Endothelial cell of umbilical vein (primary cell): ENCODE measurements around the gene HDAC5. TPM values are rescaled to one million over a fixed set of nuclear protein-coding genes. Genes with fewer than 3 reads are reported as not detected.

Experiments
- BruUV-seq: library from RNA; stranded (reverse); fragments of 400-500 nt; replicated peaks from 2 replicates; lab custom pipeline; 2021; lab: Mats Ljungman, UMichigan
- CTCF ChIA-PET: fragments of 300-600, 350-600 bp; sonication (Branson Sonifier 250); formaldehyde crosslinking; loops from one replicate; lab custom pipeline; 2021; ENCODE audit warnings: antibody characterized with exemption, inconsistent platforms; lab: Charles Lee
- POLR2A ChIA-PET: fragments of 300-600, 350-600 bp; sonication (Branson Sonifier 250); formaldehyde crosslinking; loops from one replicate; lab custom pipeline; 2021; ENCODE audit warnings: antibody characterized with exemption, inconsistent platforms; lab: Charles Lee
- DNase-seq: peaks from one replicate; pipeline ENCODE4 v3.0.0-alpha.2; 2011; ENCODE audit warnings: low read depth, low spot score
- FAIRE-seq: peaks from 2 replicates; lab custom pipeline; 2011; peaks lifted over from hg19 to GRCh38; lab: Jason Lieb, UNC
- H2AFZ ChIP-seq: 2 replicates; pipeline ENCODE4 v1.6.0; 2012; ENCODE audit warnings: low read depth, low read length, control low read depth, inconsistent platforms
- H3K27ac ChIP-seq: 2 replicates; pipeline ENCODE4 v1.5.1; 2011; ENCODE audit warnings: low read depth, mild to moderate bottlenecking, control low read depth, low read length, moderate library complexity; ENCODE audit not compliant: insufficient read depth
- H3K27me3 ChIP-seq, 2 experiments: 2 replicates each; pipeline versions ENCODE4 v1.6.0 to v1.6.1; 2011; ENCODE audit warnings: low read length in 2 of 2, mixed read lengths in 1 of 2; ENCODE audit not compliant: control insufficient read depth in 2 of 2, insufficient read depth in 2 of 2
- H3K36me3 ChIP-seq, 2 experiments: 2 replicates in 1 of 2; 3 replicates in 1 of 2; pipeline ENCODE4 v1.5.1; 2011; ENCODE audit warnings: low read length in 2 of 2, mild to moderate bottlenecking in 1 of 2, moderate library complexity in 1 of 2; ENCODE audit not compliant: control insufficient read depth in 2 of 2, insufficient read depth in 2 of 2; ENCODE audit errors: extremely low read depth in 1 of 2
- H3K4me1 ChIP-seq: 3 replicates; pipeline ENCODE4 v1.5.1; 2011; ENCODE audit warnings: mild to moderate bottlenecking, low read length; ENCODE audit not compliant: control insufficient read depth, insufficient read depth; ENCODE audit errors: extremely low read depth
- H3K4me2 ChIP-seq: 2 replicates; pipeline ENCODE4 v1.6.1; 2011; ENCODE audit warnings: low read length, control low read depth, mixed read lengths; ENCODE audit not compliant: insufficient read depth
- H3K4me3 ChIP-seq, 3 experiments: fragments of 200-600 bp in 1 of 3; sonication (generic), shearing (Covaris generic) in 1 of 3; replicated peaks in 1 of 3; 2 replicates each; pipeline ENCODE4 v1.5.1; 2011 to 2016; ENCODE audit warnings: control low read depth in 3 of 3, low read length in 3 of 3, mild to moderate bottlenecking in 2 of 3, inconsistent platforms in 1 of 3, low read depth in 1 of 3, moderate library complexity in 1 of 3; ENCODE audit not compliant: insufficient read depth in 1 of 3
- H3K79me2 ChIP-seq: 2 replicates; pipeline ENCODE4 v1.6.0; 2012; ENCODE audit warnings: low read length, inconsistent platforms; ENCODE audit not compliant: control insufficient read depth, insufficient read depth
- H3K9ac ChIP-seq: replicated peaks from 2 replicates; pipeline ENCODE3; 2011; ENCODE audit warnings: low read length, control low read depth; ENCODE audit not compliant: insufficient read depth; ENCODE audit errors: extremely low read depth
- H3K9me1 ChIP-seq: replicated peaks from 3 replicates; pipeline ENCODE4 v1.6.0; 2011; ENCODE audit warnings: mild to moderate bottlenecking, low read length; ENCODE audit not compliant: control insufficient read depth, insufficient read depth; ENCODE audit errors: extremely low read depth
- H3K9me3 ChIP-seq: replicated peaks from 2 replicates; pipeline ENCODE4 v1.5.1; 2012; ENCODE audit warnings: low read length, inconsistent platforms; ENCODE audit not compliant: control insufficient read depth, insufficient read depth
- H4K20me1 ChIP-seq: replicated peaks from 2 replicates; pipeline ENCODE3; 2011; ENCODE audit warnings: mild to moderate bottlenecking, low read length; ENCODE audit not compliant: control insufficient read depth, insufficient read depth; ENCODE audit errors: extremely low read depth
- CTCF ChIP-seq, 2 donors: IDR thresholded peaks; 1 replicate in 1 of 2; 2 replicates in 1 of 2; pipeline ENCODE4 v1.5.1; 2011; ENCODE audit warnings: low read length in 2 of 2, mild to moderate bottlenecking in 2 of 2, moderate library complexity in 2 of 2, control low read depth in 1 of 2, inconsistent platforms in 1 of 2, low read depth in 1 of 2; ENCODE audit not compliant: insufficient read depth in 1 of 2; ENCODE audit errors: extremely low read depth in 1 of 2
- EZH2 ChIP-seq: IDR thresholded peaks from 2 replicates; pipeline ENCODE4 v1.6.1; 2012; ENCODE audit warnings: borderline replicate concordance, low read depth, mild to moderate bottlenecking, moderate library complexity, low read length, inconsistent platforms; ENCODE audit not compliant: severe bottlenecking
- FOS ChIP-seq: IDR thresholded peaks from 2 replicates; pipeline ENCODE4 v1.6.1; 2011; ENCODE audit warnings: mild to moderate bottlenecking, low read length, moderate library complexity, borderline replicate concordance; ENCODE audit not compliant: insufficient read depth
- GATA2 ChIP-seq: IDR thresholded peaks from 2 replicates; pipeline ENCODE4 v1.7.0; 2011; ENCODE audit warnings: low read depth, mild to moderate bottlenecking, moderate library complexity, mixed read lengths, low read length; ENCODE audit not compliant: insufficient read length, insufficient read depth
- MAX ChIP-seq: IDR thresholded peaks from 2 replicates; pipeline ENCODE4 v1.6.1; 2011; ENCODE audit not compliant: insufficient read depth, insufficient read length
- MYC ChIP-seq: IDR thresholded peaks from one replicate; pipeline ENCODE4 v1.6.1; 2011; ENCODE audit warnings: mild to moderate bottlenecking, low read depth, low read length
- POLR2A ChIP-seq: IDR thresholded peaks from 2 replicates; pipeline ENCODE4 v1.6.1; 2012; ENCODE audit warnings: low read depth, mild to moderate bottlenecking, control low read depth, low read length
- POLR2AphosphoS5 ChIP-seq: IDR thresholded peaks from 2 replicates; pipeline ENCODE4 v1.6.1; 2012; ENCODE audit warnings: low read depth, mild to moderate bottlenecking, control low read depth, low read length, moderate library complexity; ENCODE audit not compliant: insufficient read depth
- dilution Hi-C: fragments of 300-500 bp; cut with MboI; formaldehyde crosslinking; loops from one replicate; pipeline ENCODE4 v1.15.0; 2019; ENCODE audit warnings: low sequenced_read_pairs; ENCODE audit not compliant: extremely low pct_ligation_motif_present
- intact Hi-C: fragments of 100-400 bp; cut with micrococcal nuclease; formaldehyde crosslinking; loops from one replicate; pipeline ENCODE4 v1.10.0; 2022
- polyA plus RNA-seq, 4 experiments: library from polyadenylated mRNA; depleted of rRNA in 3 of 4; stranded (reverse) in 3 of 4; unstranded in 1 of 4; fragments of >200 nt; gene quantifications; 2 replicates each; pipeline versions ENCODE4 v1.2.1 to v1.2.3, GENCODE V29; 2011 to 2012; ENCODE audit warnings: missing spikeins in 1 of 4
- total RNA-seq: library from RNA; stranded (reverse); gene quantifications from 2 replicates; pipeline ENCODE4 v1.2.3, GENCODE V29; 2021

Gene HDAC5
- total and polyA plus RNA-seq, 2 donors (not counting 3 experiments of a cell fraction or from before 2014, with no cell fraction given): 35.4 to 40.4 TPM

GRCh38 chr17:44069974-44070454 lies 53.4 kb downstream of the HDAC5 start:
- H3K79me2 ChIP-seq: peaks cover 23% of the 10 kb centered on the region
- H3K27me3 ChIP-seq: no peaks in the 10 kb centered on the region
- dilution Hi-C loops (no loop called here), intact Hi-C loops (loop anchor here (1.0 to 5.0 kb wide), 8 partner anchors 25 to 117 kb away; partner anchors contain the start of genes HDAC5, TMEM101 and TMUB2)
- DNase-seq (no peak), FAIRE-seq (no peak)
- H3K4me1 ChIP-seq: peaks cover 25% of the 10 kb centered on the region
- CTCF ChIA-PET: interaction anchor here (0.8 to 2.4 kb wide), 5 partner anchors 14 to 98 kb away, joined by 3 to 12 read pairs (median 4); partner anchors contain the start of gene HDAC5
- TSS peak; percentile 48 for BruUV-seq
- no peaks in the 10 kb centered on the region for H3K9me1 ChIP-seq
- peak overlapping the region in 2 of 3 experiments; percentile 9 to 45 for H3K4me3 ChIP-seq
- H3K36me3 ChIP-seq: peaks cover 0 to 7% of the 10 kb centered on the region in 2 experiments
- peak overlapping the region; percentile 57 for H3K4me2 ChIP-seq
- peak overlapping the region; percentile 73 for H2AFZ ChIP-seq
- TF ChIP-seq POLR2AphosphoS5 (no peak), CTCF (IDR thresholded peaks at IDR 0.05; ENCODE audit: extremely low read depth in 1 of 2, insufficient read depth in 1 of 2, low read depth in 1 of 2, low read length in 2 of 2) (no peak), GATA2 (peak; percentile 12), MYC (no peak), FOS (no peak), EZH2 (no peak), POLR2A (no peak), MAX (no peak)
- no peaks in the 10 kb centered on the region for H3K9me3 ChIP-seq
- peak overlapping the region; percentile 54 for H3K27ac ChIP-seq
- peak overlapping the region; percentile 64 for H3K9ac ChIP-seq
- POLR2A ChIA-PET: no interaction called here
- H4K20me1 ChIP-seq: no peaks in the 10 kb centered on the region
